ENCODE results near the gene PLET1.
A peak's percentile ranks its signal among the peaks of the same experiment; 100 is the strongest.

PLET1 gene

DNA sequence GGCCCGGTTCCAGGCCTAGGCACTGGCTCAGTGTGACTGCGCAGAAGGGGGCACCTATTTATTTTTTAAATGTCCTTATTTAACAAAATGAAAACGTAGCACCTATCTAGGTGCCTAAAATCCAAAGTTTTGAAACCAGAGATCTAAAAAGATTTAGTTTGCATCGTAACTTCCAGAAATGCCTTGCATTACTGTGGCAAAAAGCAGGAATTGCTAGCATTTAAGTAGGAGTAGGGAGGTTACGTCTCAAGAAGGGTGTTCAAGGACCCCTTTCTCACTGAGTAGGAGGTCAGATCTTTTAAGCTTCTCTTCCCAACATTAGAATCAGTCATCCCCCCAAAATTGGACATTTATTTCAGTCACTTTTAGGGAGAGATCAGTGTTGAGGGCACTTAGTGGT is 7.7 kb upstream of the PLET1 start:
- Histone ChIP-seq H3K36me3 (ENCODE audit: low read depth) (no peaks in the 10 kb centered on the region), H3K27me3 (ENCODE audit: insufficient read depth, poor library complexity, severe bottlenecking) (no peaks in the 10 kb centered on the region), H3K27ac (ENCODE audit: poor library complexity, severe bottlenecking) (no peak overlapping the region), H3K4me1 (ENCODE audit: insufficient read depth, poor library complexity, severe bottlenecking) (no peaks in the 10 kb centered on the region), H3K9me3 (ENCODE audit: severe bottlenecking) (no peaks in the 10 kb centered on the region), H3K4me3 (ENCODE audit: severe bottlenecking) (no peak overlapping the region)
- ATAC-seq (ENCODE audit: low read depth): no peak
- no peak for DNase-seq (ENCODE audit: low spot score)
- TF ChIP-seq, protein P1, sequence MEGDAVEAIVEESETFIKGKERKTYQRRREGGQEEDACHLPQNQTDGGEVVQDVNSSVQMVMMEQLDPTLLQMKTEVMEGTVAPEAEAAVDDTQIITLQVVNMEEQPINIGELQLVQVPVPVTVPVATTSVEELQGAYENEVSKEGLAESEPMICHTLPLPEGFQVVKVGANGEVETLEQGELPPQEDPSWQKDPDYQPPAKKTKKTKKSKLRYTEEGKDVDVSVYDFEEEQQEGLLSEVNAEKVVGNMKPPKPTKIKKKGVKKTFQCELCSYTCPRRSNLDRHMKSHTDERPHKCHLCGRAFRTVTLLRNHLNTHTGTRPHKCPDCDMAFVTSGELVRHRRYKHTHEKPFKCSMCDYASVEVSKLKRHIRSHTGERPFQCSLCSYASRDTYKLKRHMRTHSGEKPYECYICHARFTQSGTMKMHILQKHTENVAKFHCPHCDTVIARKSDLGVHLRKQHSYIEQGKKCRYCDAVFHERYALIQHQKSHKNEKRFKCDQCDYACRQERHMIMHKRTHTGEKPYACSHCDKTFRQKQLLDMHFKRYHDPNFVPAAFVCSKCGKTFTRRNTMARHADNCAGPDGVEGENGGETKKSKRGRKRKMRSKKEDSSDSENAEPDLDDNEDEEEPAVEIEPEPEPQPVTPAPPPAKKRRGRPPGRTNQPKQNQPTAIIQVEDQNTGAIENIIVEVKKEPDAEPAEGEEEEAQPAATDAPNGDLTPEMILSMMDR (IDR thresholded peaks at IDR 0.05; ENCODE audit: poor library complexity, severe bottlenecking): no peak

DNA sequence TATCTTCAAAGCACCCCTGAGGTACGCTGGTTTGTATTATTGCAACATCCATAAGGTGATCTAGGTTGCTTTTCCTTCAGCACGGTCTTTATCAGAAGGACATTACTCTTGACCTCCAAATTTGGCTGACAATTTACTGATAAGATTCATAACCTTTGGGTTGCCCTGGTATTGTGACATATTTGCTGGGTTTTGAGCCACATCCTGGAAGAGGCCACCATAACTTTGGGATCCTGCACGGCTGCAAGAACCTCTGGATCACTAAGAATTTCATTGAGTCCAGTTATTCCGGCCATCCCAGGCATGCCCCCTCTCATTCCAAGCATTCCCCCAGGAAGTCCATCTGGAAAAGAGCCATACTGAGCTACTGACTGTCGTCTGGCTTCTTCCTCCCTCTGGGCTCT is 6.5 kb upstream of the PLET1 start:
- ATAC-seq (ENCODE audit: low read depth) (no peak), DNase-seq (ENCODE audit: low spot score) (no peak)
- Histone ChIP-seq H3K9me3 (ENCODE audit: severe bottlenecking) (no peaks in the 10 kb centered on the region), H3K27me3 (ENCODE audit: insufficient read depth, poor library complexity, severe bottlenecking) (no peaks in the 10 kb centered on the region), H3K36me3 (ENCODE audit: low read depth) (no peaks in the 10 kb centered on the region), H3K4me3 (ENCODE audit: severe bottlenecking) (no peak overlapping the region), H3K4me1 (ENCODE audit: insufficient read depth, poor library complexity, severe bottlenecking) (no peaks in the 10 kb centered on the region), H3K27ac (ENCODE audit: poor library complexity, severe bottlenecking) (no peak overlapping the region)
- TF ChIP-seq, protein P1 (IDR thresholded peaks at IDR 0.05; ENCODE audit: poor library complexity, severe bottlenecking): no peak

DNA sequence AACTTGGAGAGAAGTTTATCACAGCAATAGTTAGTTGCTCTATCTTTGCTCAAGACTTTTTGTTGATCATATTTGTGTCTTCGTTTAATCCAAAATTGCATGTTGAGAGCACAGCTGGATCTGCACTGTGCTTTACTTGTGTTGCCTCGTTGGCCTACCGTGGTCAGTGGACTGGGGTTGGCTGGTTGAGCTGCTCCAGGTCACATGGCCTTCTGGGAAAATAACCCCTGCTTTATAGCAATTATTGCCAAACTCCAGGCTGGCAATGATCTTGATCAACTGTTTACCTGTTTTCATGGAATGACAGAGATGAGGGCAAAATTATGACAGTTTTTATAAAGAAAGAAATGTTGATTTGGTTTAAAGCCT is 5.7 kb upstream of the PLET1 start:
- no peaks in the 10 kb centered on the region for H3K27me3 ChIP-seq (ENCODE audit: insufficient read depth, poor library complexity, severe bottlenecking)
- H3K4me3 ChIP-seq (ENCODE audit: severe bottlenecking): no peak overlapping the region
- ATAC-seq (ENCODE audit: low read depth): no peak
- no peak overlapping the region for H3K27ac ChIP-seq (ENCODE audit: poor library complexity, severe bottlenecking)
- TF ChIP-seq, protein P1 (IDR thresholded peaks at IDR 0.05; ENCODE audit: poor library complexity, severe bottlenecking): no peak
- no peaks in the 10 kb centered on the region for H3K4me1 ChIP-seq (ENCODE audit: insufficient read depth, poor library complexity, severe bottlenecking)
- DNase-seq (ENCODE audit: low spot score): no peak
- H3K36me3 ChIP-seq (ENCODE audit: low read depth): no peaks in the 10 kb centered on the region
- H3K9me3 ChIP-seq (ENCODE audit: severe bottlenecking): no peaks in the 10 kb centered on the region

DNA sequence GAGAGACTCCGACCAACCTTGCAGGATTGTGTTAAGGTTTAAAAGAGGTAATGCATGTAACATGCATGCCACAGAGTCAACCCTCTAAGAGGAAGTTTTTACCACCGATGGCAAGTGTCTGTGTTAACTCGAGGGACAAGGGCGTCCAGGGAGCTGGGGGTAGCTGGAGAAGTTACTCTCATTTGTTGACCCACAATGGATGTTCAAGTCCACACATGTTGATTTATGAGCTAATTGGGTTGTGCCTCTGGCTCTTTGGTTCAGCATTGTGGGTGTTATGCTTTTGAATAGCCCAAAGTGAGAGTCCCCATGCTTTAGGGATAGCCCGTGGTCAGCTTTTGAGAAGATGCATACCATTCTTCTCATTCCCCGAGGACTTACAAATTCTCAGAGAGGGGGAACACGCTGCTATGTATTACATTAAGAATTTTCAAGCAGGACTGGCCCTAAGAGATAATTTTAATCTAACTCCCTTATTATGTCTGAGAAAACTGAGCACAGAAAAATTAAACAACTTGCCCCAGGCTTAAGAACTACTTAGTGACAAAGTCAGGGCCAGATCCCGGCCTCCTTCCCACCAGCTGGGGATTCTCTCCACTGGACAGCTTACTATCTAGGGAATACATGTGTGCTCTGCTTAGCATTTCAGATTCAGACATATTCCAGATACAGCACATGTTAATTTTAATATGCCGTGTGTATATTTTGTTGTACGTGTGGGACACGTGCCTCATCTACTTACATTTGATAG is 5.2 kb upstream of the PLET1 start:
- Histone ChIP-seq H3K4me1 (ENCODE audit: insufficient read depth, poor library complexity, severe bottlenecking) (no peaks in the 10 kb centered on the region), H3K4me3 (ENCODE audit: severe bottlenecking) (no peak overlapping the region), H3K36me3 (ENCODE audit: low read depth) (no peaks in the 10 kb centered on the region), H3K9me3 (ENCODE audit: severe bottlenecking) (no peaks in the 10 kb centered on the region), H3K27ac (ENCODE audit: poor library complexity, severe bottlenecking) (no peak overlapping the region), H3K27me3 (ENCODE audit: insufficient read depth, poor library complexity, severe bottlenecking) (no peaks in the 10 kb centered on the region)
- ATAC-seq (ENCODE audit: low read depth) (no peak), DNase-seq (ENCODE audit: low spot score) (no peak)
- TF ChIP-seq, protein P1 (IDR thresholded peaks at IDR 0.05; ENCODE audit: poor library complexity, severe bottlenecking): no peak

DNA sequence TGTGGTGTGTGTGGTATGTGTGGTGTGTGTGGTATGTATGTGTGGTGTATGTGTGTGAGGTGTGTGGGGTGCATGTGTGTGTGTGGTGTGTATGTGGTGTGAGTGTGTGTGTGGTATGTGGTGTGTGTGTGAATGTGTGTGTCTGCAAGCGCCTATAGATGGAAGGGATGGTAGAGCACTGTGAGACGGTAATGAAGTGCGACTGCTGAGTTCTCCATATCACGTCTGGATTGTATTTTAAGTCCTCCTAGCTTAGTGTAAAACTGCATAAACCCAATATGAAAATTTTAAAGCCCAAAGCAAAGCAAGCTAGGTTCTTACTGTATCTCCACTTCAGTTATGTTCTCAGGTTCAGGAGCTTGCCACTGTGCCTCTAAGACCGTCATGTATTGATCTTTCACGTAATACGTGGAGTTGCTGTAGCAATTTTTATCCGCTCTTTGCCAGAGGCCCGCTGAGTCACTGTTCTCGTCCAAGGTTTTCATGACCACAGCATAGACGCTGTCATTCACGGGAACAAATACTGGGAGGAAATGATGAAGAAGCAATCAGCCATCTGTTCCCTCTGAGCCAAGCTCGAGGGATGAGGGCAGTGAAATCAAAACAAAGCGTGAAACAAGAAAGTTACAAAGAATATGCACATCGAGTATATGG is 5.5 kb downstream of the PLET1 start:
- Histone ChIP-seq H3K4me3 (ENCODE audit: severe bottlenecking) (no peak overlapping the region), H3K4me1 (ENCODE audit: insufficient read depth, poor library complexity, severe bottlenecking) (peaks cover 8% of the 10 kb centered on the region), H3K36me3 (ENCODE audit: low read depth) (no peaks in the 10 kb centered on the region), H3K27ac (ENCODE audit: poor library complexity, severe bottlenecking) (no peak overlapping the region), H3K9me3 (ENCODE audit: severe bottlenecking) (no peaks in the 10 kb centered on the region), H3K27me3 (ENCODE audit: insufficient read depth, poor library complexity, severe bottlenecking) (no peaks in the 10 kb centered on the region)
- peak; percentile 72 for ATAC-seq (ENCODE audit: low read depth)
- TF ChIP-seq, protein P1 (IDR thresholded peaks at IDR 0.05; ENCODE audit: poor library complexity, severe bottlenecking): no peak
- DNase-seq (ENCODE audit: low spot score): no peak
